Breast epithelium (tissue), 3 donors: ENCODE data around the gene STXBP6.

Experiments
- CTCF ChIP-seq, 3 donors: fragments of 450-650 bp; IDR thresholded peaks; one replicate each; pipeline ENCODE4 v1.5.1; 2016 to 2017; ENCODE audit warnings: antibody characterized with exemption in 3 of 3, mild to moderate bottlenecking in 3 of 3, moderate library complexity in 3 of 3
- POLR2A ChIP-seq: fragments of 450-650 bp; IDR thresholded peaks from one replicate; pipeline ENCODE4 v1.6.1; 2016; ENCODE audit warnings: antibody characterized with exemption, mild to moderate bottlenecking, moderate library complexity

GRCh38 chr14:24937300-24937699 is 112.6 kb downstream of the STXBP6 start:
- TF ChIP-seq CTCF (IDR thresholded peaks at IDR 0.05) (no peak), POLR2A (no peak)
